Measurements from ENCODE around the gene LEFTY2.

Gene LEFTY2

GRCh38 chr1:225928186-225929175, 12.5 kb downstream of the LEFTY2 start:
- no peak for DNase-seq

GRCh38 chr1:225926551-225927113, 14.4 kb downstream of the LEFTY2 start:
- no peak for DNase-seq

GRCh38 chr1:225923692-225924555, 17.1 kb downstream of the LEFTY2 start, which contains the start of gene PYCR2:
PYCR2 (minus strand) TSS chr1:225924250; CDS start chr1:225924110, 140 bp downstream.
- peak; percentile 97 for DNase-seq

GRCh38 chr1:225923381-225923691, 17.7 kb downstream of the LEFTY2 start:
- DNase-seq: no peak

GRCh38 chr1:225921734-225922709, 19.0 kb downstream of the LEFTY2 start:
- peak; percentile 70 for DNase-seq

GRCh38 chr1:225919906-225920305, 21.1 kb downstream of the LEFTY2 start:
- DNase-seq: peak; percentile 21

- no peak for DNase-seq
These were observed 22.7 kb downstream of the LEFTY2 start for GRCh38 chr1:225918280-225918679.

- no peak for DNase-seq
These were observed 23.5 kb downstream of the LEFTY2 start for GRCh38 chr1:225917536-225917935.

- no peak for DNase-seq
These were observed 23.9 kb downstream of the LEFTY2 start for GRCh38 chr1:225917101-225917500.

GRCh38 chr1:225915538-225915991, 25.5 kb downstream of the LEFTY2 start:
- DNase-seq: peak; percentile 79

GRCh38 chr1:225914947-225915346, 26.1 kb downstream of the LEFTY2 start:
- no peak for DNase-seq

GRCh38 chr1:225914391-225914790, 26.6 kb downstream of the LEFTY2 start:
- DNase-seq: no peak

- no peak for DNase-seq
These were observed 29.6 kb downstream of the LEFTY2 start for GRCh38 chr1:225911191-225912130.

- no peak for DNase-seq
These were observed 31.5 kb downstream of the LEFTY2 start for GRCh38 chr1:225909477-225909876.

GRCh38 chr1:225908773-225909172, 32.2 kb downstream of the LEFTY2 start:
- peak; percentile 38 for DNase-seq

GRCh38 chr1:225908013-225908640, 32.9 kb downstream of the LEFTY2 start:
- no peak for DNase-seq

- DNase-seq: no peak
These were observed 33.7 kb downstream of the LEFTY2 start for GRCh38 chr1:225907341-225907740.

- no peak for DNase-seq
These were observed 34.6 kb downstream of the LEFTY2 start for GRCh38 chr1:225906467-225906866.

- DNase-seq: no peak
These were observed 37.4 kb downstream of the LEFTY2 start for GRCh38 chr1:225903623-225904022.

Data from DMS79 (cell line).